GM12891 (cell line): ENCODE data around the gene TSEN54.

Experiments
- DNase-seq: peaks from one replicate; pipeline ENCODE4 v3.0.0; 2011; ENCODE audit warnings: low spot score; ENCODE audit not compliant: insufficient read length
- FAIRE-seq: peaks from 2 replicates; lab custom pipeline; 2011; peaks lifted over from hg19 to GRCh38; lab: Jason Lieb, UNC
- PAX5 ChIP-seq: IDR thresholded peaks from 2 replicates; pipeline ENCODE4 v1.6.1; 2011; ENCODE audit warnings: low read length, moderate library complexity, mild to moderate bottlenecking; ENCODE audit not compliant: insufficient read depth, severe bottlenecking
- POLR2A ChIP-seq: IDR thresholded peaks from 2 replicates; pipeline ENCODE4 v1.6.1; 2011; ENCODE audit warnings: low read depth, low read length, control low read depth
- POLR2AphosphoS5 ChIP-seq: IDR thresholded peaks from 2 replicates; pipeline ENCODE4 v1.6.1; 2011; ENCODE audit warnings: low read depth, low read length, control low read depth
- POU2F2 ChIP-seq: IDR thresholded peaks from 2 replicates; pipeline ENCODE4 v1.6.1; 2011; ENCODE audit warnings: low read depth, mild to moderate bottlenecking, control low read depth, low read length, moderate library complexity
- SPI1 ChIP-seq: IDR thresholded peaks from 2 replicates; pipeline ENCODE4 v1.6.1; 2011; ENCODE audit warnings: low read depth, low read length, control low read depth
- TAF1 ChIP-seq: IDR thresholded peaks from 2 replicates; pipeline ENCODE4 v1.6.1; 2011; ENCODE audit warnings: low read depth, low read length, control low read depth

Gene TSEN54

GRCh38 chr17:75552425-75553294, 36.3 kb downstream of the TSEN54 start:
- TF ChIP-seq POLR2AphosphoS5 (no peak), SPI1 (no peak), POU2F2 (no peak), POLR2A (no peak), PAX5 (no peak), TAF1 (no peak)
- FAIRE-seq = no peak
- DNase-seq = no peak

GRCh38 chr17:75553295-75554110, 37.2 kb downstream of the TSEN54 start:
- no peak for TF ChIP-seq POU2F2
- TF ChIP-seq PAX5 = no peak
- TF ChIP-seq TAF1 = no peak
- no peak for TF ChIP-seq POLR2AphosphoS5
- TF ChIP-seq SPI1 = no peak
- FAIRE-seq (no peak), DNase-seq (no peak)

GRCh38 chr17:75555679-75556153, 39.4 kb downstream of the TSEN54 start:
- no peak for DNase-seq
- no peak for FAIRE-seq
- TF ChIP-seq PAX5 (no peak), POU2F2 (no peak), TAF1 (no peak), POLR2AphosphoS5 (no peak), POLR2A (no peak), SPI1 (no peak)

GRCh38 chr17:75557075-75557851, 40.9 kb downstream of the TSEN54 start:
- no peak for FAIRE-seq
- no peak for DNase-seq

GRCh38 chr17:75557852-75558665, 41.7 kb downstream of the TSEN54 start:
- TF ChIP-seq POU2F2 (no peak), SPI1 (no peak), PAX5 (no peak), POLR2AphosphoS5 (no peak), POLR2A (no peak), TAF1 (no peak)
- FAIRE-seq (no peak), DNase-seq (no peak)

More at GRCh38 chr17:75557075-75557851, 40.9 kb downstream of the TSEN54 start:
- TF ChIP-seq POLR2A (no peak), TAF1 (no peak), POU2F2 (no peak), POLR2AphosphoS5 (no peak), PAX5 (no peak), SPI1 (no peak)

- TF ChIP-seq SPI1 (no peak), POLR2A (no peak), PAX5 (no peak), TAF1 (no peak), POU2F2 (no peak), POLR2AphosphoS5 (no peak)
- FAIRE-seq (no peak), DNase-seq (no peak)
Observed at GRCh38 chr17:75558666-75559530, 42.6 kb downstream of the TSEN54 start.

- DNase-seq (no peak), FAIRE-seq (no peak)
- no peak for TF ChIP-seq SPI1
- no peak for TF ChIP-seq POLR2AphosphoS5
- no peak for TF ChIP-seq POU2F2
- TF ChIP-seq PAX5 = no peak
- no peak for TF ChIP-seq POLR2A
- no peak for TF ChIP-seq TAF1
Observed at GRCh38 chr17:75559958-75560533, 43.7 kb downstream of the TSEN54 start.
